GM21367 (cell line): Measurements from ENCODE around the gene PRKAR1B.

Experiments
- ATAC-seq: cut with Tn5 transposase; IDR thresholded peaks from one replicate; pipeline ENCODE4 v1.9.1; 2021; ENCODE audit not compliant: unreplicated experiment

PRKAR1B gene

GRCh38 chr7:698515-699475 is 28.3 kb downstream of the PRKAR1B start:
- ATAC-seq, result no peak

- ATAC-seq, result no peak
Measured at GRCh38 chr7:696812-697551, 30.1 kb downstream of the PRKAR1B start.

GRCh38 chr7:696426-696811 is 30.7 kb downstream of the PRKAR1B start:
- ATAC-seq, result no peak

- ATAC-seq, result no peak
Measured at GRCh38 chr7:693280-693679, 33.8 kb downstream of the PRKAR1B start.

- no peak for ATAC-seq
Measured at GRCh38 chr7:691361-692045, 35.6 kb downstream of the PRKAR1B start.

- no peak for ATAC-seq
Measured at GRCh38 chr7:690478-691360, 36.4 kb downstream of the PRKAR1B start.

GRCh38 chr7:685540-685939 is 41.5 kb downstream of the PRKAR1B start:
- no peak for ATAC-seq

- ATAC-seq, result no peak
Measured at GRCh38 chr7:684416-684815, 42.7 kb downstream of the PRKAR1B start.

- no peak for ATAC-seq
Measured at GRCh38 chr7:683526-684205, 43.4 kb downstream of the PRKAR1B start.

GRCh38 chr7:682810-683209 is 44.3 kb downstream of the PRKAR1B start:
- no peak for ATAC-seq

GRCh38 chr7:681551-682307 is 45.4 kb downstream of the PRKAR1B start:
- no peak for ATAC-seq

- no peak for ATAC-seq
Measured at GRCh38 chr7:680411-681127, 46.5 kb downstream of the PRKAR1B start.

GRCh38 chr7:676972-677385 is 50.1 kb downstream of the PRKAR1B start:
- no peak for ATAC-seq

- ATAC-seq, result no peak
Measured at GRCh38 chr7:676246-676971, 50.7 kb downstream of the PRKAR1B start.

- ATAC-seq, result no peak
Measured at GRCh38 chr7:674454-675410, 52.3 kb downstream of the PRKAR1B start.

- no peak for ATAC-seq
Measured at GRCh38 chr7:673681-674453, 53.2 kb downstream of the PRKAR1B start.
